NB4 (cell line): ENCODE data around the gene HARS1.

Source experiments
- CTCF ChIP-seq: IDR thresholded peaks from one replicate; pipeline ENCODE4 v1.5.1; 2012; ENCODE audit warnings: low read depth, low read length
- POLR2A ChIP-seq: IDR thresholded peaks from 2 replicates; pipeline ENCODE4 v1.6.1; 2011; ENCODE audit warnings: mild to moderate bottlenecking; ENCODE audit not compliant: insufficient read length; ENCODE audit errors: extremely low read depth

GRCh38 chr5:140733098-140733497 lies 41.9 kb upstream of the HARS1 start:
- TF ChIP-seq CTCF (no peak), POLR2A (no peak)
